Activated CD8-positive, alpha-beta memory T cell treated with anti-CD3 and anti-CD28 coated beads for 36 hours (primary cell): ENCODE measurements around the gene SLC7A7. TPM values are rescaled to one million over a fixed set of nuclear protein-coding genes. Genes with fewer than 3 reads are reported as not detected.
"Not testable (repeated sequence)": the region's sequence is repeated elsewhere in the genome, so short reads cannot be mapped to it uniquely, and the experiment has no call there.

Experiments
- CTCF ChIA-PET: fragments of 350-600 bp; sonication (Branson Sonifier 250); formaldehyde crosslinking; loops from one replicate; lab custom pipeline; 2021; ENCODE audit warnings: antibody characterized with exemption; lab: Charles Lee
- POLR2A ChIA-PET: fragments of 350-600 bp; sonication (Branson Sonifier 250); formaldehyde crosslinking; loops from one replicate; lab custom pipeline; 2021; ENCODE audit warnings: antibody characterized with exemption; lab: Charles Lee
- total RNA-seq, 2 experiments: library from RNA; stranded (reverse); gene quantifications; one replicate each; pipeline ENCODE4 v1.2.3, GENCODE V29; 2021

SLC7A7 gene
- total RNA-seq, 2 experiments from 2014 or later, result 0.21 to 0.38 TPM

- ChIA-PET CTCF (interaction anchor here (0.9 kb wide), 1 partner anchor 46 kb away, joined by 3 read pairs; no protein-coding TSS in a partner anchor), POLR2A (no interaction called here)
These were observed 39.0 kb downstream of the SLC7A7 start for GRCh38 chr14:22776215-22776614.

GRCh38 chr14:22774011-22774706 is 41.1 kb downstream of the SLC7A7 start:
- CTCF ChIA-PET, result no interaction called here
- POLR2A ChIA-PET, result interaction anchor here (1.0 kb wide), 1 partner anchor 146 kb away, joined by 3 read pairs; no protein-coding TSS in a partner anchor

- POLR2A ChIA-PET, result no interaction called here
- CTCF ChIA-PET, result no interaction called here
These were observed 41.8 kb downstream of the SLC7A7 start for GRCh38 chr14:22773162-22774010.

GRCh38 chr14:22772725-22773124 is 42.5 kb downstream of the SLC7A7 start:
- ChIA-PET POLR2A (no interaction called here), CTCF (no interaction called here)

- CTCF ChIA-PET, result interaction anchor here (0.5 to 0.8 kb wide), 2 partner anchors 116 to 206 kb away, joined by 3 read pairs; no protein-coding TSS in a partner anchor
- POLR2A ChIA-PET, result no interaction called here
These were observed 44.6 kb downstream of the SLC7A7 start for GRCh38 chr14:22770481-22771187.

- CTCF ChIA-PET, result no interaction called here
- POLR2A ChIA-PET, result no interaction called here
These were observed 45.9 kb downstream of the SLC7A7 start for GRCh38 chr14:22769369-22769768.

- CTCF ChIA-PET, result no interaction called here
- POLR2A ChIA-PET, result no interaction called here
These were observed 46.3 kb downstream of the SLC7A7 start for GRCh38 chr14:22768947-22769346.

GRCh38 chr14:22767323-22767589 is 48.0 kb downstream of the SLC7A7 start:
- CTCF ChIA-PET, result interaction anchor here (1.0 to 1.1 kb wide), 2 partner anchors 86 to 207 kb away, joined by 3 to 4 read pairs; no protein-coding TSS in a partner anchor
- POLR2A ChIA-PET, result interaction anchor here (1.3 to 1.9 kb wide), 3 partner anchors 63 to 211 kb away, joined by 4 to 23 read pairs (median 5); partner anchors contain the start of genes DAD1 and MRPL52

GRCh38 chr14:22766457-22767322 is 48.5 kb downstream of the SLC7A7 start, which contains the start of gene OXA1L:
TSS of gene OXA1L (plus strand) at chr14:22766688. CDS start at chr14:22766702, 14 bp downstream.
- ChIA-PET CTCF (interaction anchor here (0.6 to 1.1 kb wide), 5 partner anchors 86 to 206 kb away, joined by 3 to 5 read pairs (median 4); no protein-coding TSS in a partner anchor), POLR2A (interaction anchor here (0.6 to 1.9 kb wide), 11 partner anchors 29 to 1256 kb away, joined by 3 to 23 read pairs (median 3); partner anchors contain the start of genes DAD1, METTL3, MMP14 and MRPL52)

- POLR2A ChIA-PET, result no interaction called here
- CTCF ChIA-PET, result interaction anchor here (1.3 kb wide), 1 partner anchor 90 kb away, joined by 3 read pairs; no protein-coding TSS in a partner anchor
These were observed 50.9 kb downstream of the SLC7A7 start for GRCh38 chr14:22764382-22764781.

- POLR2A ChIA-PET, result no interaction called here
- CTCF ChIA-PET, result no interaction called here
These were observed 53.5 kb downstream of the SLC7A7 start for GRCh38 chr14:22761734-22762133.

GRCh38 chr14:22757972-22758650 is 57.1 kb downstream of the SLC7A7 start:
- CTCF ChIA-PET, POLR2A ChIA-PET: not testable (repeated sequence)

GRCh38 chr14:22753586-22753985 is 61.6 kb downstream of the SLC7A7 start:
- POLR2A ChIA-PET, result no interaction called here
- CTCF ChIA-PET, result no interaction called here

- CTCF ChIA-PET, result no interaction called here
- POLR2A ChIA-PET, result no interaction called here
These were observed 62.8 kb downstream of the SLC7A7 start for GRCh38 chr14:22752422-22752821.

- ChIA-PET POLR2A (no interaction called here), CTCF (no interaction called here)
These were observed 66.6 kb downstream of the SLC7A7 start for GRCh38 chr14:22748631-22749068.

GRCh38 chr14:22748206-22748605 is 67.0 kb downstream of the SLC7A7 start:
- POLR2A ChIA-PET, result no interaction called here
- CTCF ChIA-PET, result no interaction called here

GRCh38 chr14:22747769-22748168 is 67.5 kb downstream of the SLC7A7 start:
- ChIA-PET POLR2A (no interaction called here), CTCF (no interaction called here)

- ChIA-PET POLR2A (no interaction called here), CTCF (no interaction called here)
These were observed 75.2 kb downstream of the SLC7A7 start for GRCh38 chr14:22740020-22740419.
